ENCODE measurements around the gene ADSL. TPM values are rescaled to one million over a fixed set of nuclear protein-coding genes. Genes with fewer than 3 reads are reported as not detected.
A peak's percentile ranks its signal among the peaks of the same experiment; 100 is the strongest.

Gene ADSL
- total RNA-seq, 4 donors from 2014 or later, result 36.1 to 71.8 (median 58.1) TPM

GRCh38 chr22:40312050-40312449 is 34.2 kb upstream of the ADSL start:
- no peaks in the 10 kb centered on the region for H3K9me3 ChIP-seq
- DNase-seq (ENCODE audit: low spot score in 2 of 2), result no peak
- no peak overlapping the region for H3K4me3 ChIP-seq
- H3K27ac ChIP-seq, result peak overlapping the region in 2 of 4 donors; percentile 78 to 79
- H3K4me1 ChIP-seq, result peaks cover 0 to 54% (median 15%) of the 10 kb centered on the region in 4 donors
- WGBS, 2 donors, result 68 to 84% methylated on average over 2 of the region's 2 CpGs
- peaks cover 4 to 87% (median 15%) of the 10 kb centered on the region in 3 donors for H3K36me3 ChIP-seq
- TF ChIP-seq CTCF (IDR thresholded peaks at IDR 0.05) (no peak), POLR2A (IDR thresholded peaks at IDR 0.05) (no peak), EP300 (IDR thresholded peaks at IDR 0.05) (no peak)
- no peaks in the 10 kb centered on the region for H3K27me3 ChIP-seq

GRCh38 chr22:40313007-40313406 is 33.3 kb upstream of the ADSL start:
- Histone ChIP-seq H3K36me3 (peaks cover 4 to 87% (median 15%) of the 10 kb centered on the region in 3 donors), H3K9me3 (no peaks in the 10 kb centered on the region), H3K4me1 (peaks cover 0 to 54% (median 15%) of the 10 kb centered on the region in 4 donors), H3K4me3 (no peak overlapping the region), H3K27ac (peak overlapping the region in 2 of 4 donors; percentile 78 to 79), H3K27me3 (no peaks in the 10 kb centered on the region)
- 26 to 42% methylated on average over 2 of the region's 2 CpGs for WGBS, 2 donors
- TF ChIP-seq POLR2A (IDR thresholded peaks at IDR 0.05) (no peak), CTCF (IDR thresholded peaks at IDR 0.05) (no peak), EP300 (IDR thresholded peaks at IDR 0.05) (no peak)
- DNase-seq (ENCODE audit: low spot score in 2 of 2), result no peak

- H3K4me1 ChIP-seq, result peaks cover 0 to 44% (median 12%) of the 10 kb centered on the region in 4 donors
- no peaks in the 10 kb centered on the region for H3K27me3 ChIP-seq
- H3K9me3 ChIP-seq, result no peaks in the 10 kb centered on the region
- H3K4me3 ChIP-seq, result no peak overlapping the region
- TF ChIP-seq EP300 (IDR thresholded peaks at IDR 0.05), result no peak
- no peak for TF ChIP-seq CTCF (IDR thresholded peaks at IDR 0.05)
- no peak for TF ChIP-seq POLR2A (IDR thresholded peaks at IDR 0.05)
- no peak overlapping the region for H3K27ac ChIP-seq
- H3K36me3 ChIP-seq, result peaks cover 4 to 86% (median 15%) of the 10 kb centered on the region in 3 donors
- no peak for DNase-seq (ENCODE audit: low spot score in 2 of 2)
Measured at GRCh38 chr22:40314041-40314440, 32.3 kb upstream of the ADSL start.

- H3K4me1 ChIP-seq, result peaks cover 0 to 22% (median 2%) of the 10 kb centered on the region in 4 donors
- H3K27ac ChIP-seq, result no peak overlapping the region
- H3K4me3 ChIP-seq, result no peak overlapping the region
- H3K36me3 ChIP-seq, result peaks cover 4 to 73% (median 28%) of the 10 kb centered on the region in 3 donors
- DNase-seq (ENCODE audit: low spot score in 2 of 2), result no peak
- no peaks in the 10 kb centered on the region for H3K9me3 ChIP-seq
- H3K27me3 ChIP-seq, result no peaks in the 10 kb centered on the region
- TF ChIP-seq EP300 (IDR thresholded peaks at IDR 0.05) (no peak), POLR2A (IDR thresholded peaks at IDR 0.05) (no peak), CTCF (IDR thresholded peaks at IDR 0.05) (no peak)
Measured at GRCh38 chr22:40320687-40321086, 25.6 kb upstream of the ADSL start.

- H3K4me3 ChIP-seq, result no peak overlapping the region
- DNase-seq (ENCODE audit: low spot score in 2 of 2), result no peak
- 39% methylated on average over 5 of the region's 5 CpGs for WGBS, 2 donors
- no peaks in the 10 kb centered on the region for H3K9me3 ChIP-seq
- no peaks in the 10 kb centered on the region for H3K27me3 ChIP-seq
- H3K4me1 ChIP-seq, result peaks cover 0 to 31% (median 4%) of the 10 kb centered on the region in 4 donors
- TF ChIP-seq POLR2A (IDR thresholded peaks at IDR 0.05) (no peak), EP300 (IDR thresholded peaks at IDR 0.05) (no peak), CTCF (IDR thresholded peaks at IDR 0.05) (no peak)
- H3K36me3 ChIP-seq, result peaks cover 0 to 60% (median 19%) of the 10 kb centered on the region in 3 donors
- H3K27ac ChIP-seq, result peak overlapping the region in 2 of 4 donors; percentile 9 to 15
Measured at GRCh38 chr22:40322021-40322420, 24.3 kb upstream of the ADSL start.

Measured in tibial nerve (tissue), 4 donors.